ENCODE measurements around the gene UBE2G2.
A peak's percentile ranks its signal among the peaks of the same experiment; 100 is the strongest.

DNA sequence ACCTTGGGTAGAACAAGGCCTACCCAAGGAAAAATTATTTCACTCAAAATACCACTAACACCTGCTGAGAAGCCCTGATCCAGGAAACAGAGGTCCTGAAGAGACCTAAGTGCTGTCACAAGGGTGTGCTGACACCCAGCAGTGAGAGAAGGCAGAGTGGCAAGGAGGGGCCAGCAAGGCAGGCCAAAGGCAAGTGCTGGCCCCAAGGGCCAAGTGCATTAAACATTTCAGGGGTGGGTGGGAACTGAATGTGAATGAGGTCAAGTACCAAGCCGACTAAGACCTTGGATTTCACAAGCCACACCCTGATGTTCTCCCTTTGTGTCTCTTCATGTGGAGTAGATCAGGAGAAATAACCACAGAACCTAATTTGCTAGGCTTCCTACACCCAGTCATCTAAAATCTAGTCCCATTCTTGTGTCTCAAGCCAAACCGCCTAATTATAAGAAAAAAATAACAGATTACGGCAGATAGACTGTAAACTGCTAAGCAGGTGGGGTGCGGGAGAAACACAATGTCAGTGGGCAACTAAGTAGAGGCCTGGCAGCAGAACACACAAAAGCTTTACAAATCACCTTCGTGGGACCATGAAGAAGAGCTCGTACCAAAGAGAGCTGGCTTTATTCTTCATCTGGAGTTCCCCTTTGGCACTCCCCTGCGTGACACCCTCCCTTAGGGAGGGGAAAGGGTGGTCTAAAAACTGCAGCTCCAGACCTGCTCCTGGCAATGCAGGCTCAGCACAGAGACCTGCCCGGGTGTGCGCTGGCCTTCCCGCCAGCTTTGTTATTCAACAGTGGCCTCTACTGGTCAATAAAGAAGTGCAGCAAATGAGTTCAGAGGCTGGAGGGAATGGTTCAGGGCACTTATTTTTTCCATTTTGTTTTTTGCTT lies 8.7 kb downstream of the UBE2G2 start:
- TF ChIP-seq, protein P1, sequence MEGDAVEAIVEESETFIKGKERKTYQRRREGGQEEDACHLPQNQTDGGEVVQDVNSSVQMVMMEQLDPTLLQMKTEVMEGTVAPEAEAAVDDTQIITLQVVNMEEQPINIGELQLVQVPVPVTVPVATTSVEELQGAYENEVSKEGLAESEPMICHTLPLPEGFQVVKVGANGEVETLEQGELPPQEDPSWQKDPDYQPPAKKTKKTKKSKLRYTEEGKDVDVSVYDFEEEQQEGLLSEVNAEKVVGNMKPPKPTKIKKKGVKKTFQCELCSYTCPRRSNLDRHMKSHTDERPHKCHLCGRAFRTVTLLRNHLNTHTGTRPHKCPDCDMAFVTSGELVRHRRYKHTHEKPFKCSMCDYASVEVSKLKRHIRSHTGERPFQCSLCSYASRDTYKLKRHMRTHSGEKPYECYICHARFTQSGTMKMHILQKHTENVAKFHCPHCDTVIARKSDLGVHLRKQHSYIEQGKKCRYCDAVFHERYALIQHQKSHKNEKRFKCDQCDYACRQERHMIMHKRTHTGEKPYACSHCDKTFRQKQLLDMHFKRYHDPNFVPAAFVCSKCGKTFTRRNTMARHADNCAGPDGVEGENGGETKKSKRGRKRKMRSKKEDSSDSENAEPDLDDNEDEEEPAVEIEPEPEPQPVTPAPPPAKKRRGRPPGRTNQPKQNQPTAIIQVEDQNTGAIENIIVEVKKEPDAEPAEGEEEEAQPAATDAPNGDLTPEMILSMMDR (IDR thresholded peaks at IDR 0.05): peak; percentile 92
- no peak for TF ChIP-seq ZFX (IDR thresholded peaks at IDR 0.05; ENCODE audit: borderline replicate concordance)

Data from 22Rv1 (cell line).